ENCODE measurements around the gene NECAB2.

The NECAB2 gene

DNA sequence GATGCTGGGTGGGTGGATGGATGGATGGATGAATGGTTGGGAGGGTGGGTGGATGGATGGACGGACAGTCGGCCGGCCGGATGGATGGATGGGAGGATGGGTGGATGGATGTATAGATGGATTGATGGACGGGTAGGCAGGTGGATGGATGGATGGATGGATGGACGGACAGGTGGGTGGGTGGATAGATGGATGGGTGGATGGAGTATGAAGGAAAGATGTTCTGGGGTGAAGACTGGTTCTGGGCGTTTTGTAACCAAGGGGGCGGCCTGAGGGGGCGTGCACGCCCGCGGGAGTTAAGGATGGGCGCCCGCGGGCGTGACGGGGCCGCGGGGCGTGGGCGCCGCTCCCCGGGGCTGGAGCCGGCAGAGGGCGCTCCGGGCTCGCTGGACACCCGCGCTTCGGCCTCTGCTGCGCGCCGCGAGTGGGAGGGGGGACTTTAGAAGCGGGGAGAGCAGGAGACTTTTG is at the start of gene NECAB2:
TSS of gene NECAB2 (plus strand) at position 407 of the 468 bp plus-strand sequence. CDS start 405 bp downstream, outside the sequence.
- peak; percentile 72 for ATAC-seq
- TF ChIP-seq TCF4 (CRISPR knock-in tag; IDR thresholded peaks at IDR 0.05; ENCODE audit: borderline replicate concordance) (no peak), TOX (CRISPR knock-in tag; IDR thresholded peaks at IDR 0.05; ENCODE audit: borderline replicate concordance) (no peak), ARNTL (CRISPR knock-in tag; IDR thresholded peaks at IDR 0.05; ENCODE audit: borderline replicate concordance, low read depth) (no peak), ZNF565 (CRISPR knock-in tag; conservative IDR thresholded peaks at IDR 0.05; ENCODE audit: low read depth) (no peak), ESRRG (CRISPR knock-in tag; IDR thresholded peaks at IDR 0.05) (no peak), ZFP30 (CRISPR knock-in tag; IDR thresholded peaks at IDR 0.05) (no peak), ZNF8 (CRISPR knock-in tag; IDR thresholded peaks at IDR 0.05) (no peak), SNAI2 (CRISPR knock-in tag; IDR thresholded peaks at IDR 0.05) (no peak), ZC3H10 (CRISPR knock-in tag; IDR thresholded peaks at IDR 0.05) (no peak), ZNF70 (CRISPR knock-in tag; IDR thresholded peaks at IDR 0.05) (no peak), PPARA (CRISPR knock-in tag; IDR thresholded peaks at IDR 0.05; ENCODE audit: borderline replicate concordance) (no peak), BACH2 (CRISPR knock-in tag; IDR thresholded peaks at IDR 0.05; ENCODE audit: borderline replicate concordance) (no peak)
- TF ChIP-seq, protein P1, sequence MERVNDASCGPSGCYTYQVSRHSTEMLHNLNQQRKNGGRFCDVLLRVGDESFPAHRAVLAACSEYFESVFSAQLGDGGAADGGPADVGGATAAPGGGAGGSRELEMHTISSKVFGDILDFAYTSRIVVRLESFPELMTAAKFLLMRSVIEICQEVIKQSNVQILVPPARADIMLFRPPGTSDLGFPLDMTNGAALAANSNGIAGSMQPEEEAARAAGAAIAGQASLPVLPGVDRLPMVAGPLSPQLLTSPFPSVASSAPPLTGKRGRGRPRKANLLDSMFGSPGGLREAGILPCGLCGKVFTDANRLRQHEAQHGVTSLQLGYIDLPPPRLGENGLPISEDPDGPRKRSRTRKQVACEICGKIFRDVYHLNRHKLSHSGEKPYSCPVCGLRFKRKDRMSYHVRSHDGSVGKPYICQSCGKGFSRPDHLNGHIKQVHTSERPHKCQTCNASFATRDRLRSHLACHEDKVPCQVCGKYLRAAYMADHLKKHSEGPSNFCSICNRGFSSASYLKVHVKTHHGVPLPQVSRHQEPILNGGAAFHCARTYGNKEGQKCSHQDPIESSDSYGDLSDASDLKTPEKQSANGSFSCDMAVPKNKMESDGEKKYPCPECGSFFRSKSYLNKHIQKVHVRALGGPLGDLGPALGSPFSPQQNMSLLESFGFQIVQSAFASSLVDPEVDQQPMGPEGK (CRISPR knock-in tag; IDR thresholded peaks at IDR 0.05; ENCODE audit: borderline replicate concordance) = no peak
- TF ChIP-seq, protein P2, sequence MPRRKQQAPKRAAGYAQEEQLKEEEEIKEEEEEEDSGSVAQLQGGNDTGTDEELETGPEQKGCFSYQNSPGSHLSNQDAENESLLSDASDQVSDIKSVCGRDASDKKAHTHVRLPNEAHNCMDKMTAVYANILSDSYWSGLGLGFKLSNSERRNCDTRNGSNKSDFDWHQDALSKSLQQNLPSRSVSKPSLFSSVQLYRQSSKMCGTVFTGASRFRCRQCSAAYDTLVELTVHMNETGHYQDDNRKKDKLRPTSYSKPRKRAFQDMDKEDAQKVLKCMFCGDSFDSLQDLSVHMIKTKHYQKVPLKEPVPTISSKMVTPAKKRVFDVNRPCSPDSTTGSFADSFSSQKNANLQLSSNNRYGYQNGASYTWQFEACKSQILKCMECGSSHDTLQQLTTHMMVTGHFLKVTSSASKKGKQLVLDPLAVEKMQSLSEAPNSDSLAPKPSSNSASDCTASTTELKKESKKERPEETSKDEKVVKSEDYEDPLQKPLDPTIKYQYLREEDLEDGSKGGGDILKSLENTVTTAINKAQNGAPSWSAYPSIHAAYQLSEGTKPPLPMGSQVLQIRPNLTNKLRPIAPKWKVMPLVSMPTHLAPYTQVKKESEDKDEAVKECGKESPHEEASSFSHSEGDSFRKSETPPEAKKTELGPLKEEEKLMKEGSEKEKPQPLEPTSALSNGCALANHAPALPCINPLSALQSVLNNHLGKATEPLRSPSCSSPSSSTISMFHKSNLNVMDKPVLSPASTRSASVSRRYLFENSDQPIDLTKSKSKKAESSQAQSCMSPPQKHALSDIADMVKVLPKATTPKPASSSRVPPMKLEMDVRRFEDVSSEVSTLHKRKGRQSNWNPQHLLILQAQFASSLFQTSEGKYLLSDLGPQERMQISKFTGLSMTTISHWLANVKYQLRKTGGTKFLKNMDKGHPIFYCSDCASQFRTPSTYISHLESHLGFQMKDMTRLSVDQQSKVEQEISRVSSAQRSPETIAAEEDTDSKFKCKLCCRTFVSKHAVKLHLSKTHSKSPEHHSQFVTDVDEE (CRISPR knock-in tag; IDR thresholded peaks at IDR 0.05) = no peak
- TF ChIP-seq, protein P3, sequence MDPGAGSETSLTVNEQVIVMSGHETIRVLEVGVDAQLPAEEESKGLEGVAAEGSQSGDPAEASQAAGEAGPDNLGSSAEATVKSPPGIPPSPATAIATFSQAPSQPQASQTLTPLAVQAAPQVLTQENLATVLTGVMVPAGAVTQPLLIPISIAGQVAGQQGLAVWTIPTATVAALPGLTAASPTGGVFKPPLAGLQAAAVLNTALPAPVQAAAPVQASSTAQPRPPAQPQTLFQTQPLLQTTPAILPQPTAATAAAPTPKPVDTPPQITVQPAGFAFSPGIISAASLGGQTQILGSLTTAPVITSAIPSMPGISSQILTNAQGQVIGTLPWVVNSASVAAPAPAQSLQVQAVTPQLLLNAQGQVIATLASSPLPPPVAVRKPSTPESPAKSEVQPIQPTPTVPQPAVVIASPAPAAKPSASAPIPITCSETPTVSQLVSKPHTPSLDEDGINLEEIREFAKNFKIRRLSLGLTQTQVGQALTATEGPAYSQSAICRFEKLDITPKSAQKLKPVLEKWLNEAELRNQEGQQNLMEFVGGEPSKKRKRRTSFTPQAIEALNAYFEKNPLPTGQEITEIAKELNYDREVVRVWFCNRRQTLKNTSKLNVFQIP (CRISPR knock-in tag; IDR thresholded peaks at IDR 0.05; ENCODE audit: borderline replicate concordance, low read depth) = no peak

DNA sequence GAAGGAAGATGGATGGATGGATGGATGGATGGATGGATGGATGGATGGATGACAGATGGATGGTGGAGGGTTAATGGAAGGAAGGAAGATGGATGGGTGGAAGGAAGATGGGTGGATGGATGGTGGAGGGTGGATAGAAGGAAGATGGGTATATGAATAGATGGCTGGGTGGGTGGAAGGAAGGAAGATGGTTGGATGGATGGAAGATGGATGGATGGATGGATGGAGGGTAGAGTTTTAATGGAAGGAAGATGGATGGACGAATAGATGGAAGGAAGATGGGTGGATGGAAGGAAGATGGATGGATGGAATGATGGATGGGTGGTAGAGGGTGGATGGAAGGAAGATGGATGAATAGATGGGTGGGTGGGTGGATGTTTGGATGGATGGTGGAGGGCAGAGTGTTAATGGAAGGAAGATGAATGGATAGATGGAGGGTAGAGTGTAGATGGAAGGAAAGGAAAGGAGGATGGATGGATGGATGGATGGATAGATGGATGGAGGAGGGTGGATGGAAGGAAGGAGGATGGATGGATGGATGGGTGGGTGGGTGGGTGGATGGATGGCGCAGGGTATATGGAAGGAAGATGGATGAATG is 47.1 kb upstream of the NECAB2 start:
- ATAC-seq = no peak

More for the DNA sequence above, 47.1 kb upstream of the NECAB2 start:
- no peak for TF ChIP-seq CSDC2 (CRISPR knock-in tag; IDR thresholded peaks at IDR 0.05)
- no peak for TF ChIP-seq ZFP30 (CRISPR knock-in tag; IDR thresholded peaks at IDR 0.05)
- TF ChIP-seq GLIS3 (CRISPR knock-in tag; IDR thresholded peaks at IDR 0.05) = no peak
- no peak for TF ChIP-seq RARB (CRISPR knock-in tag; IDR thresholded peaks at IDR 0.05)
- no peak for TF ChIP-seq ZNF70 (CRISPR knock-in tag; IDR thresholded peaks at IDR 0.05)
- TF ChIP-seq, protein P2 (CRISPR knock-in tag; IDR thresholded peaks at IDR 0.05) = no peak
- no peak for TF ChIP-seq PPARA (CRISPR knock-in tag; IDR thresholded peaks at IDR 0.05; ENCODE audit: borderline replicate concordance)
- TF ChIP-seq ARNTL (CRISPR knock-in tag; IDR thresholded peaks at IDR 0.05; ENCODE audit: borderline replicate concordance, low read depth) = no peak
- TF ChIP-seq ESRRG (CRISPR knock-in tag; IDR thresholded peaks at IDR 0.05) = no peak
- TF ChIP-seq, protein P1 (CRISPR knock-in tag; IDR thresholded peaks at IDR 0.05; ENCODE audit: borderline replicate concordance) = no peak
- TF ChIP-seq, protein P4, sequence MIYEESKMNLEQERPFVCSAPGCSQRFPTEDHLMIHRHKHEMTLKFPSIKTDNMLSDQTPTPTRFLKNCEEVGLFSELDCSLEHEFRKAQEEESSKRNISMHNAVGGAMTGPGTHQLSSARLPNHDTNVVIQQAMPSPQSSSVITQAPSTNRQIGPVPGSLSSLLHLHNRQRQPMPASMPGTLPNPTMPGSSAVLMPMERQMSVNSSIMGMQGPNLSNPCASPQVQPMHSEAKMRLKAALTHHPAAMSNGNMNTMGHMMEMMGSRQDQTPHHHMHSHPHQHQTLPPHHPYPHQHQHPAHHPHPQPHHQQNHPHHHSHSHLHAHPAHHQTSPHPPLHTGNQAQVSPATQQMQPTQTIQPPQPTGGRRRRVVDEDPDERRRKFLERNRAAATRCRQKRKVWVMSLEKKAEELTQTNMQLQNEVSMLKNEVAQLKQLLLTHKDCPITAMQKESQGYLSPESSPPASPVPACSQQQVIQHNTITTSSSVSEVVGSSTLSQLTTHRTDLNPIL (CRISPR knock-in tag; IDR thresholded peaks at IDR 0.05; ENCODE audit: low read depth) = no peak
- TF ChIP-seq, protein P5, sequence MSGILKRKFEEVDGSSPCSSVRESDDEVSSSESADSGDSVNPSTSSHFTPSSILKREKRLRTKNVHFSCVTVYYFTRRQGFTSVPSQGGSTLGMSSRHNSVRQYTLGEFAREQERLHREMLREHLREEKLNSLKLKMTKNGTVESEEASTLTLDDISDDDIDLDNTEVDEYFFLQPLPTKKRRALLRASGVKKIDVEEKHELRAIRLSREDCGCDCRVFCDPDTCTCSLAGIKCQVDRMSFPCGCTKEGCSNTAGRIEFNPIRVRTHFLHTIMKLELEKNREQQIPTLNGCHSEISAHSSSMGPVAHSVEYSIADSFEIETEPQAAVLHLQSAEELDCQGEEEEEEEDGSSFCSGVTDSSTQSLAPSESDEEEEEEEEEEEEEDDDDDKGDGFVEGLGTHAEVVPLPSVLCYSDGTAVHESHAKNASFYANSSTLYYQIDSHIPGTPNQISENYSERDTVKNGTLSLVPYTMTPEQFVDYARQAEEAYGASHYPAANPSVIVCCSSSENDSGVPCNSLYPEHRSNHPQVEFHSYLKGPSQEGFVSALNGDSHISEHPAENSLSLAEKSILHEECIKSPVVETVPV (CRISPR knock-in tag; IDR thresholded peaks at IDR 0.05) = no peak
- TF ChIP-seq BACH2 (CRISPR knock-in tag; IDR thresholded peaks at IDR 0.05; ENCODE audit: borderline replicate concordance) = no peak
- no peak for TF ChIP-seq OSR1 (CRISPR knock-in tag; IDR thresholded peaks at IDR 0.05)
- no peak for TF ChIP-seq SNAI2 (CRISPR knock-in tag; IDR thresholded peaks at IDR 0.05)
- TF ChIP-seq ZC3H10 (CRISPR knock-in tag; IDR thresholded peaks at IDR 0.05) = no peak
